Glutamatergic neuron (in vitro differentiated cells): ENCODE data around the gene CD40LG. TPM values are rescaled to one million over a fixed set of nuclear protein-coding genes. Genes with fewer than 3 reads are reported as not detected.

Experiments used
- DNase-seq: peaks from one replicate; pipeline ENCODE4 v3.0.0; 2022
- H3K27ac Mint-ChIP-seq: one replicate; pipeline ENCODE4 v1.8.0; 2020; ENCODE audit warnings: mild to moderate bottlenecking, mixed read lengths, inconsistent platforms; ENCODE audit not compliant: unreplicated experiment
- H3K27me3 Mint-ChIP-seq: one replicate; pipeline ENCODE4 v1.8.0; 2020; ENCODE audit warnings: mild to moderate bottlenecking, moderate library complexity, mixed read lengths, inconsistent platforms; ENCODE audit not compliant: unreplicated experiment
- H3K36me3 Mint-ChIP-seq: one replicate; pipeline ENCODE4 v1.8.0; 2020; ENCODE audit warnings: mild to moderate bottlenecking, mixed read lengths, inconsistent platforms; ENCODE audit not compliant: unreplicated experiment
- H3K4me1 Mint-ChIP-seq: one replicate; pipeline ENCODE4 v1.8.0; 2020; ENCODE audit warnings: mild to moderate bottlenecking, low read depth, mixed read lengths, inconsistent platforms; ENCODE audit not compliant: unreplicated experiment
- H3K4me3 Mint-ChIP-seq: one replicate; pipeline ENCODE4 v1.8.0; 2020; ENCODE audit warnings: mild to moderate bottlenecking, mixed read lengths, inconsistent platforms; ENCODE audit not compliant: unreplicated experiment
- H3K9me3 Mint-ChIP-seq: one replicate; pipeline ENCODE4 v1.8.0; 2020; ENCODE audit warnings: mild to moderate bottlenecking, moderate library complexity, mixed read lengths, inconsistent platforms; ENCODE audit not compliant: unreplicated experiment
- total RNA-seq: library from RNA; stranded (reverse); fragmentation: NEBNext Ultra II Directional; extraction: Animal tissue kit (Norgen Biotek cat#: 25700); gene quantifications from one replicate; pipeline ENCODE4 v1.2.1, GENCODE V29; 2021; ENCODE audit not compliant: unreplicated experiment
- TF ChIP-seq, protein P1 (sequence below): fragments of 200-600 bp; sonication (generic); IDR thresholded peaks from one replicate; pipeline ENCODE4 v1.5.0; 2021; ENCODE audit not compliant: partially characterized antibody, unreplicated experiment

CD40LG gene
- total RNA-seq, 1 donor from 2014 or later = not detected

DNA sequence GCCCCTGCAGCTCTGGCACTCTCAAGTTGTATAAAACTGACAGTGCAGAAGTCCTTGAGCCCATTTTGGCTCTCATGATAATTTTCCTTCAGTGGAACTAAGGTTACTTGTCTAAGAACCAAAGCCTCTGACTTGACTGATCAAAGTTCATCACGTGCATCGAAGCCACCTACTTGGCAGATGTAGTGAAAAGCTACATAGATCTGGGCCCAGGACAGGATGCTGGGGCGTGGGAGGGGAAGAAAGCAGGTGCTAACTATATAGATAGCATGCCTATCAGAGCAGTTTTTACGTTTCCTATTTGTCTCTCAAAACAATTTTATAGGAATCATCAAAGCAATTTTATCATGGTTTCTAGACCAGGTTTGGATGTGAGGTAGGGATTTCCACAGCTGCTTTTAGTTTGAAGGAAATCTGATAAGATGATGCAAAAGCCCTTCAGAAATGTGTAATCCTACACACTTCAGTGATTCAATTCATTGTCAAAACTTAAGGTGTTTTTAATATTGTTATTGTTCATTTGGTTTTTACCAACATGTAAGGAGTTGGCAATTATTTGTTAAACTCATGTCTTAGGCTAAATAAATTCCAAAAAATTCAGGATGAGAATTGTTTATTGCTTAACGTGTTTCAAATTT is 1.2 kb upstream of the CD40LG start:
- Mint-ChIP-seq H3K9me3 (no peaks in the 10 kb centered on the region), H3K27me3 (no peaks in the 10 kb centered on the region)
- TF ChIP-seq, protein P1, sequence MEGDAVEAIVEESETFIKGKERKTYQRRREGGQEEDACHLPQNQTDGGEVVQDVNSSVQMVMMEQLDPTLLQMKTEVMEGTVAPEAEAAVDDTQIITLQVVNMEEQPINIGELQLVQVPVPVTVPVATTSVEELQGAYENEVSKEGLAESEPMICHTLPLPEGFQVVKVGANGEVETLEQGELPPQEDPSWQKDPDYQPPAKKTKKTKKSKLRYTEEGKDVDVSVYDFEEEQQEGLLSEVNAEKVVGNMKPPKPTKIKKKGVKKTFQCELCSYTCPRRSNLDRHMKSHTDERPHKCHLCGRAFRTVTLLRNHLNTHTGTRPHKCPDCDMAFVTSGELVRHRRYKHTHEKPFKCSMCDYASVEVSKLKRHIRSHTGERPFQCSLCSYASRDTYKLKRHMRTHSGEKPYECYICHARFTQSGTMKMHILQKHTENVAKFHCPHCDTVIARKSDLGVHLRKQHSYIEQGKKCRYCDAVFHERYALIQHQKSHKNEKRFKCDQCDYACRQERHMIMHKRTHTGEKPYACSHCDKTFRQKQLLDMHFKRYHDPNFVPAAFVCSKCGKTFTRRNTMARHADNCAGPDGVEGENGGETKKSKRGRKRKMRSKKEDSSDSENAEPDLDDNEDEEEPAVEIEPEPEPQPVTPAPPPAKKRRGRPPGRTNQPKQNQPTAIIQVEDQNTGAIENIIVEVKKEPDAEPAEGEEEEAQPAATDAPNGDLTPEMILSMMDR = no peak

DNA sequence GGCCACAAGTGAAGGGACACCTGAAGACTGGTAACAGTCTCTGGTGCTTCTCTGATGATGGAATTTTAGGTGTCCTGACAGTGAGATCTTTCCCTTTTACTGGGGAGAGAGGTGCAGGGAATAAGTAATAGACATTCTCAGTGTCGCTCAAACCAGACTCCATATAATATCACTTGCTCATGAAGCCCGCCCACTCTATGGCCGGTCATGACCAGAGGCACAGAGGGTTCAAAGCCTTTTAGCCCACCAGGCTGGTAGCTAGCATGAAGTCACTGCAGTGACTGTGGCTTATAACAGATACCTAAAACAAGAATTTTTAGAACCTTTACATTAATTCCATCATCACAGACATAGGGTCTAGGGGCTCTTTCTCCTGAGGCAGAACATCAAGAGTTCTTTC is 2.9 kb downstream of the CD40LG start:
- Mint-ChIP-seq H3K9me3 (no peaks in the 10 kb centered on the region), H3K4me1 (peaks cover 7% of the 10 kb centered on the region), H3K4me3 (no peak overlapping the region), H3K27ac (no peak overlapping the region), H3K36me3 (no peaks in the 10 kb centered on the region), H3K27me3 (no peaks in the 10 kb centered on the region)
- TF ChIP-seq, protein P1 = no peak
- DNase-seq = no peak

More for the DNA sequence above, 1.2 kb upstream of the CD40LG start:
- no peaks in the 10 kb centered on the region for H3K36me3 Mint-ChIP-seq
- H3K4me1 Mint-ChIP-seq = no peaks in the 10 kb centered on the region
- no peak for DNase-seq
- H3K4me3 Mint-ChIP-seq = no peak overlapping the region
- H3K27ac Mint-ChIP-seq = no peak overlapping the region

DNA sequence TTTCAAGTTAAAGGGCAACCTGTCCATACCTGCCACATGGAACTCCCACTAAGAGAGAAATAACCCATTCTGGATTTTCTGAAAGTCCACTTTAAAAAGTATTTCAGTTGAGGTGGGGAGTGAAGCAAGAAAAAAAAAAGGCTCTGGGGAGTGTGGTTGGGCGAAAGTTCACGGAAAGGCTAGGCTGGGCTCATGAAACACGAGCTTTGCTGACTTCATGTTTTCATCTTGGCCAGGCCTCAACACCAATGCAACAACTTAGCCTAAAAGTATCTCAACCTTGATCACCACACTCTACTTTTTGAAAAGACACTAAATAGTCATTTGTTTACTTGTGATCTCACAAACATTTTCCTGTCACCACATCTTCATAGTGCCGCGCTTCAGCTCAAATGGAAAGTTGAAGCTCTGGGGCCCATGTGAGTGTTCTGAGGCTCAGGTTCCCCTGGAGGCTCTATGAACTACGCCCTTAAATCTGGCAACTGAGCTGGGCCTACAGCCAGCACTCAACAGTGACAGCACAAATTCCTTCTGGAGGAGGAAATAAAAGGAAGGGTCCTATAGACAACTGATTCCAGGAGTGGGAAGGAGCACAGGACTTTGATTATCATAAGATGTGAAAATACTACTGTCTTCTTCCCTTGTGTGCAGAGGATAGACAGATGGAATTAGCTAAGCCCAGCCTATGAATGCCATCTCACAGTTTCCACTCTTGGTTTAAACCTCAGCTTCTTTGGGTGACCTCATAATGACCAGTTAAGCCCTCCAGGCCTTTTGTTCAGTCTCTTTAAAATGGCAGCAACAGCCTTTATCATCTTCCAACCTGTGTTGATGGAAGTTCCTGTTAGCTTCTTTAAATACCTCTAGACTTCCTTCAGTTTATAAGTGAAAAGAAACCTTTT is 5.1 kb downstream of the CD40LG start:
- Mint-ChIP-seq H3K36me3 (no peaks in the 10 kb centered on the region), H3K4me3 (no peak overlapping the region), H3K27ac (no peak overlapping the region), H3K4me1 (peaks cover 13% of the 10 kb centered on the region), H3K9me3 (peaks cover 9% of the 10 kb centered on the region), H3K27me3 (peaks cover 5% of the 10 kb centered on the region)
- TF ChIP-seq, protein P1 = no peak
- DNase-seq = no peak

DNA sequence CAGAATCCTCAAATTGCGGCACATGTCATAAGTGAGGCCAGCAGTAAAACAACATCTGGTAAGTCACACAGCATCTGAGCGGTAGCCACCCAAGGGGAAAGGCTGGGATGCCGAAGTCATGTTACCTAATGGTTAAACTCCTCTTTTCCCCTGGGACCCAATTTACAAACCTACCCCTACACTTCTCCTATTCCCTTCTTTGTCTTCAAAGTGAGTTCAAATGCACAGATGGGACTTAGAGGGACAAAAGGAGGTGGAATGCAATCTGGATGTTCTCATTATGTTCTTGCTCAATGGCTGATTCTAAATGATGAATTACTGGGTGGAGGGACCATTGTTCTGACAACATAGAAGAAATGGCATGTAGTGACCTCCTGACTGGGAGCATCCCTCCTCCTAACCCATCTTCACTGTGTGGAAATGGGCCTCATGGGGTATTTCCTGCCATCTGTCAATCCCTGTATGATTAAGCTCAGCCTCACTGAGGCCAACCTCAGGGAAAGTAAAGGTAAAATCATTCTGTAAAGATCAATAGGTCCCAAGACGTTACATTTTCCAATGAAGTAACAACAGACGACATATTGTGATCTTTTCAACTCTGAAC is 8.5 kb downstream of the CD40LG start:
- Mint-ChIP-seq H3K4me3 (no peak overlapping the region), H3K27ac (peak overlapping the region; percentile 70), H3K9me3 (peaks cover 9% of the 10 kb centered on the region), H3K36me3 (no peaks in the 10 kb centered on the region), H3K4me1 (peaks cover 13% of the 10 kb centered on the region), H3K27me3 (peaks cover 5% of the 10 kb centered on the region)
- DNase-seq = peak; percentile 23
- TF ChIP-seq, protein P1 = no peak
